Midbrain (tissue), 1 donor: Measurements from ENCODE around the gene TMPRSS6.

Experiments
- DNase-seq: peaks from one replicate; lab custom pipeline; 2025; lab: John Stamatoyannopoulos, UW

TMPRSS6 gene

DNA sequence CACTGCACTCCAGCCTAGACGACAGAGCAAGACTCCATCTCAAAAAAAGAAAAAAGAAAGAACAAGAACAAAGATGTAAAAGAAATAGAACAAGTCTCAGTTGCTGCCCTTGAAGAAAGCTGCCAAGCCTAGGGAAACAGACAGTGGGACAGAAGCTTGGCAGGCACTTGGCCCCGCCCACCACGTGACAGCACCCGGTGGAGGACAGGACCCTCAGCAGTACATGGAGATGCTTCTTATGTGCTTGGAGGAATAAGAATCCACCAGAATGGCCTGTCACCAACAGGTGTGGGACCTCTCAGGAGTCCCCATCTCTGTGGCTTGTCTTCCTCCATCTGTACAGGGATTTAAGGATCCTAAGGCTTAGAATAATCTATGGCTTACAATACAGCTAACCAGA is 7.6 kb upstream of the TMPRSS6 start:
- no peak for DNase-seq

DNA sequence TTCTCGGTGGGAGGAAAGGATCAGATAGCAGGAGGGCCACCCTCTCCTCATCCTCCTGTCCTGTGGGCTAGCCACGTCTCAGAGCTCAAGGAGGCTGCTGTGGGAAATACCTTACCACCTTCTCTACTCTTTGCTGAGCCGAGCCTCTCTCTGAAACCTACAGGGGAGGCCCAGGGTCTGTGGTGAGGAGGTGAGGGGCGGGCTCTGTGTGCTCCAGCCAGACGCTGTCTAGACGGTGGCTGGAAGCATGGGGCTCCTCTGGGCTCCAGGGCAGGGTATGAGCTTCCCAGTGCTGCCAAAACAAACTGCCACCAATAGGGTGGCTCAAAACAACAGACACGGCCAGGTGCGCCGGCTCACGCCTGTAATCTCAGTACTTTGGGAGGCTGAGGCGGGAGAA is 5.5 kb upstream of the TMPRSS6 start:
- no peak for DNase-seq

DNA sequence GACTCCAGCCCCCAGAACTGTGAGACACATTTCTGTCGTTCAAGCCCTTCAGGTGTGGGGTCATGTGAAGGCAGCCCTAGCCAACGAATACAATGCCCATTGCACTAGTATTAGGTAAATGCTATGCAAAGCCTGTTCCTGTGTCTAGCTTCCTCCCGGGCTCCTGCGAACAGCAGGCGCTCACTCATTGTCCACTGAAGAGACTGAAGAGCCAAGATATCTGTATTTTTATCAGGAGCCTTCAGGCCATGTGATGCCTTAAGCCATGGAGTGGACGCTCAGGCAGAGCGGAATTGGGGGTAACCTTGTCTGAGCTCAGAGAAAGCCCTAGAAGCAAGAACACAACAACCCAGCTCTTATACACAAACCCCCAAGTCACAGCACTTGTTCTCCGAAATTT is 4.2 kb upstream of the TMPRSS6 start:
- DNase-seq = no peak

DNA sequence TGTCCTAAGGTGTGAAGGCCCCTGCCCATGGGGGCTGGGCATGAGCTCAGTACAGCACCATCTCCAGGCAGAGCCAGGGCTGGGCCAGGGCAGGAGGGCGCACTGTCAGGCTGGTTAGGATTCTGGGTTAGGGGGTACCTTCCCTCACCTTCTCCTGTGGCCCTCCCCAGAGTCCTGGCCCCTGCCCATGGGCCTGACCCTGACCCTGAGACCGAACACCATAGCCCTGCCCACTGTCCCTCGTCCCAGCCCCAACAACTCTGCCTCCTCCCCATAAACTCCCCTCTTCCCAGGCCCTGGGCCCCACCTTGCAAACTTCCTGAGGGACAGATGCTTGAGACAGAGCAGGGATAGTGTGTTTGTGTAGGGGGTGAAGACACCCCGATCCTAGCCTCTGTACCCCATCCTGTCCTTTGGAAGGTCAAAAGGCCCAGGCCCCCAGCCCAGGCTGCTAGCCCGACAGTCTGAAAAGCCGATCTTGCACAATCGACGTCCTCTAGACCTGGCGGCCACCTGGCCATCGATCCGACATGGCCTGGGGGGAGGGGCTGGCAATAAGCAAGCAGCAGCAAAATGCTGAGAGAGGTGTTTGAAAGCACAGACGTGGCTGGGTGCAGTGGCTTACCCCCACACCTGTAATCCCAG is 2.7 kb upstream of the TMPRSS6 start:
- DNase-seq = no peak

DNA sequence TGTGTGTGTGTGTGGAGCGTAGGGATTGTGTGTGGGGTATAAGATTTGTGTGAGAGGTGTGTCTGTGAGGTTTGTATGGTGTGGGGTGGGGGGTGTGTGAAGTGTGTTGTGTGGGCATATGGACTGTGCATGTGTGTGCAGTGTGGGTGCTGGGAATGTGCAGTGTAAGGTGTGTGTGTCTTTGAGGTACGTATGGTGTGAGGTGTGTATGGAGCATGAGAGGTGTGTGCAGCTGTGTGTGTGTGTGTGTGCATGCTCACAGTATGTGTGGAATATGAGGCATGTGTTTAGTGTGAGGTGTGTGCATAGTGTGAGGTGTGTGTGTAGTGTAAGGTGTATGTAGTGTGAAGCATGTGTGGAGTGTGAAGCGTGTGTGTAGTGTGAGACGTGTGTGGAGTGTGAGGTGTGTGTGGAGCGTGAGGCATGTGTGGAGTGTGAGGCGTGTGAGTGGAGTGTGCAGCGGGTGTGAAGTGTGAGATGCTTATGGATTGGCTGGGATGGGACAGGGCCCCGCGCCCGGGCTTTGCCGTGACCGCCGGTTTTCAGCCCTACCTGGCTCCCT is 1.7 kb upstream of the TMPRSS6 start:
- no peak for DNase-seq

DNA sequence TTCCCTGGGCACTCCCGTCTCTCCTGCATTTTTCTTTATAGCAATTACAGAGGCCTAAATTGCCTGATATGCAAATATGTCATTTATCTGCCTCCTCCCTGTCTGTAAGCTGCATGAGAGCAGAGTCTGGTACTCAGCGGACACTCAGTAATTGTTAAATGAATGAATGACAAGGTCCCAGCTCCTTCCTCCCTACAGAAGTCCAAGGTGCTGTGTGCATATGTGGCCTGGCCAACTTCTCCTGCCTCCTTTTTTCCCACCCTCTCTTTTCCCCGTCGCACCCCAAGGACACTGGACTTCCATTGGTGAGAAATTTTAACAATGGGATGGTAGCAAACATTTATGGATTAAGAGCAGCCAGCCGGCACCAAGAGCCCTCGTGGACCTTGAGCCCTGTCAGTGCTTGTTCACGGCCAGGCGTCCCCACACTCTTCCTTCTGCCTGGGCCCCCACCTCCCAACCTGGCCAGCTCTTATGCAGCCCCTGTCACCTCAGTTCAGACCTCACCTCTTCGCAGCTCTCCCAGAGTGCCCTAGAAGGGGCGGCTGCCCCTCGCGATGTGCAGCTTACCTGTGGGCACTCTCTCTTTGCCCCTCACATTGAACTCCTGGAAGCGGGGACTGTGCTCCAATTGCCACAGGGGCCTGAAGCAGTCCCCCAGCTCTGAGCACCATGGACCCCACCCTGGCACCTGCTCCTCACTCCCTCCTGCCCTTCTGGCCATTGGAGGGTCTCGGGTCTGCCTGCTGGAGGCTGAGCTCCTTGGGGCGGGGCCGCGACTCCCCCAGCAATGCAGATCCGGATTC is 1.5 kb downstream of the TMPRSS6 start:
- DNase-seq = no peak

DNA sequence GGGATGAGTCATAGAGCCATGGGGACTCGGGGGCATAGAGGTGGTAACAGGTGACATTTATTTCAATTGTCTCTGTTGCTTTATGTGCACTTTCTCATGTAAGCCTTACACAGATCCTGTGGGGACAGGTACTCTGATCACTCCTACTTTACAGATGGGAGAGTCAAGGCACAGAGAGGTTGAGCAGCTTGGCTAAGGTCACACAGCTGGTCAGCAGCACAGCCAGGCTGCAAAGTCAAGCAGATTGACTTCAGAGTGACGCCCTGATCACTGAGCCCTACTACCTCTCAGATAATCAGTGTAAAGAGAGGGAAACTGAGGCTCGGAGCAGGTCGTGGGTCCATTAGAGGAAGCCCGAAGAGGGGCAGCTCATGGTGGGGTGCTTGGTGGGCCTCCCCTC is 3.5 kb downstream of the TMPRSS6 start:
- no peak for DNase-seq

DNA sequence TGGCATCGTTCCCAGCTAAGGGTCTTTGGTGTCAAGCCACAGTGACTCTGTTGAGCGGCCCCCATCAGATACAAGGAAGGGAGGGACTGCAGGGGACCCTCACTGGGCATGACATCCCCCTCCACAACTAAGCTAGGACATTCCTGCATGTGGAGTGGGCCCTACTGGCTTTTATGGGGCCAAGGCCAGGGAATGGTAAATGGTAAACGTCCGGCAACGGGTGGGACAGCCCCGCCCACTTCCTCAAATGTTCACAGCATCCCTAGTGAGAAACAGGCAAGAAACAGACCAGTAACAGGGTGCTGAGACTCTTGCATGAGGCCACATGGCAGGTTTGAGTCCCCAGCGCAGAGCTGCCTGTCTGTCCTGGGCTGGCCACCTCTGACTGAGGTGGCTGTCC is 4.4 kb downstream of the TMPRSS6 start:
- DNase-seq = no peak

DNA sequence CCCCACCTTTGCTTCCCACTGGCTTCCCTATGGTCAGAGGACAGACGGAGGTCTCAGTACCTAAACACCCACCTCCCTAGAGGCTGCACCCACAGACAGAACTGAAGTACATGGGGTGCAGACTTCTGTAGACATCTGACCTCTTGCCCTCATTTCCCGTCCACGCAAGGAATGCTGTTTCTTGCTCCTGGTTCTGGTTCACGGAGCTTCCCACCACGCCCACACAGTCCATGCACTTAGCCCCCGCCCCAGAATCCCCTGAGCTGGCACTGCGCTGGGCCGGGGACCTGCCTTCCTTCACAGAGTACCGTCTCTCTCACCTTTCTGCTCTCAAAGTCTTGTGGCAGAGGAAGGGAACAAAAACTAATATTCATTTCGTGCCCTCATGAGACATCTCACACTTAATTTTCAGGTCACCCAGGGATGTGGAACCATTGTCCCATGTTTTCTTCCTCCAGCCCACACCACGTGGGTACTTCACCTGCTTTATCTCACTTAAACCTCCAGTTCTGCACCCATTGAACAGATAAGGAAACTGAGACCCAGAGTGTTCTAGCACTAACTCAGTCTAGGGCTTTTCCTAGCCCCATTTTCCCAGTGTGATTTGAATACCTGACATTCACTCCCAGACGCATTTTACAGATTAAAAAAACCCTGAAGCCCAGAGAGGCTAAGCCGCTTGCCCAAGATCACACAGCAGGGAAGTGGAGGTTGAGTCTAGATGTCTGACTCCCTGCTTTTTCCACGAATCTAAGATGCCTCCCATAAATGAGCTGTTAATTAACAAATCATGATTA is 5.7 kb downstream of the TMPRSS6 start:
- no peak for DNase-seq

DNA sequence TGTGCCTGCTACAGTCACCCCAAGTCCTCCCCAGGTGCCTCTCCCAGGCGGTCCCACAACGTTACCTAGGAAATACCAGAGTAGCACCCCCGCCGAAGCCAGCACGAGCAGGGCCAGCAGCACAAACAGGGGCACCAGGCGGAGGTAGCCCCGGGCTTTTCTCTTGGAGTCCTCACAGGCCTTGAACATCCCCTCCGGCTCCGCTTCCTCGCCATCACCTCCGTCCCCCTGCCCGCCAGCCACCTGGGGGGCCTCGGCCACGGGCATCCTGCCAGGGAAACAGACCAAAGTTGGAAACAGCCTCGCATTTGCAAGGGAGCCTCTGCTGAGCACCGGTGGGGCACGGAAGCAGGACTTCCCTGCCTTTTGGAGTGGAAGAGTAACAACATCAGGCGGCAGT is 6.4 kb downstream of the TMPRSS6 start:
- DNase-seq = no peak

DNA sequence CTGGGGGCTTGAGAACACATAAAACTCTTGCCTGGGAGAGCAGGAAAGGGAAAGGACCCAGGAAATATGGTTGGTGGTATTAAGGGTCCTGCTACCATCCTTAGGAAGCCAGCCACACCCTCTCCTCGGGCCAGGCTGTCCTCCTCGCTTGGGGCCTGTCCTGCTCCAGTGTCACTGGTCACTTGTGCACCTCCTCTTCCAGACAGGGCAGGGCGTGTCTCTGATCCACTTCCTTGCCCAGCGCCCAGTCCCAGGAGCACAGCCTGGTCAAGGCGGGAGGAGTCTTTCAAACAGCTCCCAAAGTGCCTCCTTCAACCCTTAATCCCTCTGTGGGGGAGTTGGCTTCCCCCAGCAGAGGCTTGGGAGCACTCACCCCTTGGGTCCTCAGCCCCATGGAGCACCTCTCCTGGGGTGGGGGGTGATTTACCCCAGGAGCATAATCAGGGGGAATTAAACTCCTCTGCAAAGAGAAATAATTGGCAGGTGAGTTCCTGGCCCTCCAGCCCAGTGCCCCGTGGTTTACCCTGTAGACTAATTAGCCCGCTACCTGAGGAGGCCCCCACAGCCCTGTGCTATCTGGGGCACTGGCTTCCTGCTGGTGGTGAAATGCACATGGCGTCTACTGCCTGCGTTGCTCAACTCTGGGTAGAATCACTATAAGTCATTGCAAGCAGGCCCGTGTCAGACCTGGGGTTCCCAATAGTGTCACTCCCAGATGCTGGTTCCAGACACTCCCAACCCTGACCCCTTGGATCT is 8.0 kb downstream of the TMPRSS6 start:
- DNase-seq = no peak

DNA sequence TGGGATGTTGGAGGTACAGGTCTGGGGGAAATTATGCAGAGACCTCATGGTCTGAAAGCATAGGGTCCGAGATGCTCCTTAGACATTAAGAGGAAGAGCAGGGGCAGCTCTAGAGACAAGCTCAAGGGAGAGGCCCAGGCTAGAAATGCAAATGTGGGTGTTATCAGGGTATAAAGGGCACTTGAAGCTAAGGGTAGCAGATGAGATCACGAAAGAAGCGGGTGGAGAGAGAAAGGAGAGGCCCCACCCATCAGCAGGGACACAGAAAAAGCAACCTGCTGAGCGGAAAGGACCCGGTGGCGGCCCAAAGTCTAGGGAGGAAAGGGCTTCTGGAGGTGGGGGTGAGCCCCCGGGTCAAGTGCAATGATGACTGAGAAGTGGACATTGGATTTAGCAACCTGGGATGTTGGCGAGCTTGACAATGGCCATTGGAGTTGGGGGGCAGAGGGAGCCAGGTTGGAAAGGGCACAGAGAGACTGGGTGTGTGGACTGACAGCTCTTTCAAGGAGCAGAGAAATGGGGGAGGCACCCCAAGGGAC is 8.9 kb downstream of the TMPRSS6 start:
- no peak for DNase-seq

DNA sequence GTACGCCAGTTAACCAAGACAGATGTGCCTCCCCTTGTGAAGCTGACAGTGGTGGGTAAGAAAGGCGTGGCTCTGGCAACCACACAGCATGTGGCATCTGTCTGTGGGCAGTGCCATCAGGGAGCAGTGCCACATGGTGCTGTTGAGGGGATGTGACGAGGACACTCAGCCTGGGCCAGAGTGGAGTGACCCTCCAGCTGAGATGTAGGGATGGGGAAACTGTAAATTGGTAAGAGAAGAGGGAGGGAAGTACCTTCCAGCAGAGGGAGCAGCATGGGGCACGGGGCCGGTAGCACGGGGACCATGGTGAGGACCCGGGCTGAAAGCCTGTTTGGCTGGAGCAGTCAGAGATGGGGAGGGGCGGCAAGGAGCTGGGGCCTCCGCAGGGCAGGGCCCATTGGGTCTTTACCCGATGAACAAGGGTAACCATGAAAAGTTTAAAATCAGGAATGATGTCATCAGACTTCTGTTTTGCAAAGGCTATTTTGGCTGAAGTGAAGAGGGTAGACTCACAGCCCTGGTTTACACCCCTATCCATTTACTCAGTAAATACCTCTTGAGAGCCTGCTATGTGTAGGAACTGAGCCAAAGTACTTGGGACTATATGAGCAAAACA is 10.4 kb downstream of the TMPRSS6 start:
- DNase-seq = no peak

DNA sequence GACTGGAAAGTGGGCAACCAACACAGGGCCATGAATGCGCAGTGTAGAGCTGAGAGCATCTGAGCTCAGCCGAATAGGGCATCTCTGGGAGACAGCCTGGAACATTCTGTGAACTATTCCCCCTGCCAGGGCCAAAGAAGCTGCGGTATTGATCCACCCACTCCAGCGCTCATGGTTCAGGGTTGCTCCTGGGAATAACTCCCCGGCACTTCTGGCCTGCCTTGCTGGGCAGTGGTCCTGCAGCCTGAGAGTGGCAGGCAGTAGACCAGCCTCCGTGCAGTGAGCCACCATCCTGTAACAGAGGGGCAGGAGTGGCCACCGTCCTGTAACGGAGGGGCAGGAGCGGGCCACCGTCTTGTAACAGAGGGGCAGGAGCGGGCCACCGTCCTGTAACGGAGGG is 12.2 kb downstream of the TMPRSS6 start:
- DNase-seq = no peak

DNA sequence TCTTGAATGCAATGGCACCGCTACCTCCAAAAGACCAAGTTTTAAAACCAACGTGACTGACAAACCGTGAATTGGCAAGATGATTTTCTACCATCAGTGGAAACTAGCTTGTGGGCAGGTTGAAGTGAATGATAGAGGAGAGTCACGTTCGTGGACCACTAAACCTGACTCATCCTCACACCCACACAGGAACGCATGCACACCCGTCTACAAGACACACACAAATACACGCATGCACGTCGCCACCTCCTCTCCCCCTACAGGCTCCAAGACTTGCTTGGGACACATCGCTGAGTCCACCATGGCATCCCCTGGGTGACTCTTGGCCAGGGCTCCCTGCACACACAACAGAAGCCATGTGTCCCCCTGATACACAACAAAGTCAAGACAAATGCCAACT is 14.4 kb downstream of the TMPRSS6 start:
- DNase-seq = no peak

DNA sequence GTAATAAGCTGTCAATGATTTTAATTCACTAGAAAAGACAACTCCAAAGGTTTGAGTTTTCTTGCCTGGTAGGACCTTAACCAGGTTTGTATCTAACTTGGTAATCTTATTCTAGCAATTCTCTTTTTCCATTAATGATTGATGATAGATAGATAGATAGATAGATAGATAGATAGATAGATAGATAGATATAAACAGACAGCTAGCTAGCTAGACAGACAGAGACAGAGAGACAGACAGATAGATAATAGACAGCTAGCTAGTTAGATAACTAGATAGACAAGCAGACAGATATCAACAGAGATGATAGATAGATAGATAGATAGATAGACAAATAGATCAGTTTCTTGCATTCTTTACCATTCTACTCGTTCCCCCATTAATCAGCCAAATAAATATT is 15.3 kb downstream of the TMPRSS6 start:
- DNase-seq = no peak

DNA sequence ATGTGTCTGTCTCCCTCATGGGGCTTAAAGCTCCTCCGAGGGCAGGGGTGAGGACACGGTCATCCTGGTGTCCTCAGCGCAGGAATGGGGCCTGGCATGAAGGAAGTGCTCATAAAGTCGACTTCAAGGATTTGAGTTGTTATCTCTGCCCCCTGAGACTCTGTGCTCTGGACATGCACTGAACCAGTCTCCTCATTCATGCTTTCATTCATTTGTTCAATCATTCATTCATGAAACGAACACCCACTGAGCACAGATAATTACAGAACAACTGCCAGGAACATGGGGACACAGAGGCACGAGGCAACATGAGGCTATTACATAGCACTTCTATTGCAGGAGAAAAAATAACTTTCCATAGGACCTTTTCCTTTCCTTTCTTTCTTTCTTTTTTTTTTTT is 16.5 kb downstream of the TMPRSS6 start:
- no peak for DNase-seq

DNA sequence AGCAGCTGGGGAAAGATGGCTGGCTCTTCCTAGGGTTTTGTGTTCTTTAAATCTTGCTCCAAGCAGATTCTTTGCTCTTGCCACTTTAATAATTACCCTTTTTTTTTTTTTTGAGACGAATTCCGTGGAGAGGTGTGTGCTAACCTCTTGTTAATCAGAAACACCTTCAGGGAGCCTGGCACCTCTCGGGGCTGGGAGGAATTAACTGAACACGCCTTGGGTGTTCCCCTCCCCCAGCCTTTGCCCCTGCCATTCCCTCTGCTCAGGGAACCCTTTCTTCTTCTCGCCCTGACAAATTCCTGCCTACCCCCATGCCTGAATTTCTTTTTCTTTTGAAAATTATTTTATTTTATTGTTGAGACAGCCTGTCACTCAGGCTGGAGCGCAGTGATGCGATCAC is 17.5 kb downstream of the TMPRSS6 start:
- no peak for DNase-seq

DNA sequence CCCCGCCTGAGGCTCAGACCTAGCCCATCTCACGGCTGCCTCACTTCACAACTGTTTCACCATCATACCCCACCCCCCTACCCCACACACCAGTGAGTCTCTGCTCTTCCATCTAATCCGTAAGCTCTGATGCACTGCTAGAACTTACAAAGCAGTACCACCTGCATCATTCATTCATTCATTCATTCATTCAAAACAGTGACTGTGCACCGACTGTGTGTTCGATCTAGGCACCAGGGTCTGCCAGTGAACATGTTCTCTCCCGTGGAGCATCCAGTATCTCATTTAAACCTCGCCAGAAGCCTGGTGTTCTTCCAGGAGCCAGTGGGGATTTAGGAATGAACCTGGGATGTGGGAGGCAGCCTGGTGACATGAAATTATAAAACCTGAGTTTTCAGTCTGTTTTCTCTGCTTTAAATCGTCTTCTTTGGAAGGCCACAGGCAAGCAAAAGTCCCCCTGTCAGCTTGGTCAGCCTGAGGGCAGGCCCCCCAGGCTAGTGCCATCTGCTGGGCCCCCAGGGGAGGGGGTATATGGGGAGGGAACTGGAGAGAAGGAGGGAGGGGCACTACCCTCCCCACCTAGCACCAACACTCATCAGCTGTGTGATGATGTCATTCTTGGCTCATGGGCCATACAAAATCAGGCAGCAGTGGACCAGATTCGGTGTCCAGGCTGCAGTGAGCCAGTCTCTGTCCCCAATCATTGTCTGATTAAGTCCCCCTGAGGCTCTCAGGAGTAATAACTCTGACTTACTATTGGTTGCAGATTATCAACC is 18.4 kb downstream of the TMPRSS6 start:
- DNase-seq = no peak

DNA sequence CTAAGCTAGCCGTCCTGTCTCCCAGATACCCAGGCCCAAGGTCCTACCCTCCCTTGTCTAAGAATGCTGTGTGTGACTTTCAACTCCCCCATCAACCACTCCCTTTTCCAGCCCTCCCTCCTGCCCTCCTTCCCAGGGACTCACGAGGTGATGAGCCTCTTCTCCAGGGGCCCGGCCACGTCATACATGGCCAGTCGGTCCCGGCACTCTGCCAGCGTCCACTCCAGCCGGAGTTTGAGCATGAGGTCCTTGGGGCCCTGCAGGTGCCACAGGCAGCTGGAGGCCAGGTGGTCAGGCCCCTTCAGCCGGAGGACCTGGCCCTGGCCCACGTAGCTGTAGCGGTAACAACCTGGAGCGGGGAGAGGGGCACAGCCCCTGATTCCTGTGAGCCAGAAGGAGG is 20.1 kb downstream of the TMPRSS6 start:
- DNase-seq = no peak
